Neural cell (in vitro differentiated cells): ENCODE data around the gene AKR1B1. TPM values are rescaled to one million over a fixed set of nuclear protein-coding genes. Genes with fewer than 3 reads are reported as not detected.

Source experiments
- H2AFZ ChIP-seq: fragments of 200-600, 300-800 bp; sonication (generic), shearing (Covaris generic); 2 replicates; pipeline ENCODE4 v1.6.0; 2014; ENCODE audit warnings: low read depth, mild to moderate bottlenecking, antibody characterized with exemption, low read length, moderate library complexity
- H3F3A ChIP-seq: fragments of 200-600 bp; shearing (Covaris generic); 2 replicates; pipeline ENCODE4 v1.6.1; 2016; ENCODE audit warnings: mild to moderate bottlenecking, moderate library complexity, mixed read lengths, antibody characterized with exemption, low read length; ENCODE audit not compliant: insufficient read depth, poor library complexity, severe bottlenecking
- H3K27ac ChIP-seq: fragments of 200-600, 300-800 bp; sonication (generic), shearing (Covaris generic); 2 replicates; pipeline ENCODE4 v1.5.1; 2014; ENCODE audit warnings: mild to moderate bottlenecking, low read length, moderate library complexity
- H3K27me3 ChIP-seq: fragments of 300-800, 200-600 bp; sonication (generic), shearing (Covaris generic); 2 replicates; pipeline ENCODE4 v1.6.0; 2014; ENCODE audit warnings: mild to moderate bottlenecking, low read depth, low read length, moderate library complexity; ENCODE audit not compliant: insufficient read depth
- H3K36me3 ChIP-seq: fragments of 300-800, 200-600 bp; sonication (generic), shearing (Covaris generic); 2 replicates; pipeline ENCODE4 v1.5.1; 2014; ENCODE audit warnings: mild to moderate bottlenecking, antibody characterized with exemption, low read length, moderate library complexity; ENCODE audit not compliant: insufficient read depth
- H3K4me2 ChIP-seq: fragments of 300-800, 200-600 bp; sonication (generic), shearing (Covaris generic); 2 replicates; pipeline ENCODE4 v1.6.0; 2014; ENCODE audit warnings: mild to moderate bottlenecking, low read length
- H3K4me3 ChIP-seq: fragments of 300-800, 200-600 bp; sonication (generic), shearing (Covaris generic); 2 replicates; pipeline ENCODE4 v1.5.1; 2014; ENCODE audit warnings: mild to moderate bottlenecking, low read length, moderate library complexity
- H3K79me2 ChIP-seq: fragments of 200-600 bp; shearing (Covaris generic); replicated peaks from 2 replicates; pipeline ENCODE4 v1.6.0; 2014; ENCODE audit warnings: mild to moderate bottlenecking, low read length, moderate library complexity; ENCODE audit not compliant: insufficient read depth
- H3K9ac ChIP-seq: fragments of 300-800, 200-600 bp; sonication (generic), shearing (Covaris generic); 2 replicates; pipeline ENCODE4 v1.6.1; 2016; ENCODE audit warnings: mild to moderate bottlenecking, low read length, mixed read lengths
- H3K9me2 ChIP-seq: fragments of 200-600 bp; shearing (Covaris generic); 2 replicates; pipeline ENCODE4 v1.6.1; 2016; ENCODE audit warnings: mild to moderate bottlenecking, low read length, mixed read lengths; ENCODE audit not compliant: insufficient read depth
- H3K9me3 ChIP-seq: fragments of 200-600, 300-800 bp; sonication (generic), shearing (Covaris generic); 2 replicates; pipeline ENCODE4 v1.6.1; 2016; ENCODE audit warnings: mild to moderate bottlenecking, mixed run types, low read length, moderate library complexity, mixed read lengths
- H4K20me1 ChIP-seq: fragments of 200-600 bp; shearing (Covaris generic); 2 replicates; pipeline ENCODE4 v1.6.1; 2016; ENCODE audit warnings: mild to moderate bottlenecking, mixed run types; ENCODE audit not compliant: insufficient read depth
- CTCF ChIP-seq: fragments of 450-650 bp; IDR thresholded peaks from 2 replicates; pipeline ENCODE4 v1.5.1; 2014; ENCODE audit warnings: antibody characterized with exemption, mild to moderate bottlenecking, moderate library complexity; ENCODE audit not compliant: poor library complexity, severe bottlenecking
- EP300 ChIP-seq: fragments of 450-650 bp; conservative IDR thresholded peaks from 2 replicates; pipeline ENCODE4 v1.6.1; 2014; ENCODE audit warnings: antibody characterized with exemption, mild to moderate bottlenecking, moderate library complexity; ENCODE audit not compliant: poor library complexity, severe bottlenecking
- EZH2 ChIP-seq: fragments of 200-600, 300-800 bp; shearing (Covaris generic), sonication (generic); IDR thresholded peaks from 2 replicates; pipeline ENCODE4 v1.6.1; 2014; ENCODE audit warnings: antibody characterized with exemption, low read length, borderline replicate concordance, mild to moderate bottlenecking; ENCODE audit not compliant: insufficient read depth, poor library complexity, severe bottlenecking
- MXI1 ChIP-seq: fragments of 450-650 bp; conservative IDR thresholded peaks from 2 replicates; pipeline ENCODE4 v1.6.1; 2014; ENCODE audit warnings: antibody characterized with exemption, mild to moderate bottlenecking; ENCODE audit not compliant: poor library complexity, severe bottlenecking
- POLR2AphosphoS5 ChIP-seq: IDR thresholded peaks from 2 replicates; pipeline ENCODE4 v1.6.1; 2012
- RAD21 ChIP-seq: fragments of 450-650 bp; conservative IDR thresholded peaks from 2 replicates; pipeline ENCODE4 v1.6.1; 2014; ENCODE audit warnings: antibody characterized with exemption, mild to moderate bottlenecking, moderate library complexity
- SMC3 ChIP-seq: fragments of 450-650 bp; conservative IDR thresholded peaks from 2 replicates; pipeline ENCODE4 v1.6.1; 2014; ENCODE audit warnings: antibody characterized with exemption, mild to moderate bottlenecking, moderate library complexity; ENCODE audit not compliant: poor library complexity
- TAF1 ChIP-seq: IDR thresholded peaks from 2 replicates; pipeline ENCODE4 v1.6.1; 2012; ENCODE audit warnings: low read depth
- polyA plus RNA-seq: library from polyadenylated mRNA; depleted of rRNA; stranded (reverse); fragments of >200 nt; gene quantifications from 2 replicates; pipeline ENCODE4 v1.2.3, GENCODE V29; 2014
- TF ChIP-seq, protein P1 (sequence below): IDR thresholded peaks from 2 replicates; pipeline ENCODE4 v1.6.1; 2012; ENCODE audit warnings: borderline replicate concordance

Gene AKR1B1
- polyA plus RNA-seq, 1 donor from 2014 or later = 202 TPM

DNA sequence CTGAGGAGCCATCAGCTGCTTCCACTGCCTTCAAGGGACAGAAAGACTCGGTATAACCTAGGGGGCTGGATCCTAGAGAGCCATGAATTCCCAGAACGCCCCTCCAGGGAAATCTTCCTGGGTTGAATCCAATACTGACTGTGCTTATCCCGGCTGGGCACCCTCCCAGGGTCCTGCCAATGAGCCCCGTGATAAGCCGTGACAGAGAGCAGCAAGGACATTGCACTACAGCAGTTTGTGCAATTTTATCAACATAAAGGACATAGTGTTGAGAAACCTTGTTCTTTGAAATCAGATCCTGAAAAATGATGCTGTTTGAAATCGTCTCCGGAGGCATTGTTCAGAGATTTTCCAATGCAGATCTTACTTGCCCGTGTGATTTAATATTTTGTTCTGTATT is 18.8 kb downstream of the AKR1B1 start:
- no peak for TF ChIP-seq EZH2
- no peak for TF ChIP-seq MXI1
- no peak for TF ChIP-seq TAF1
- no peak overlapping the region for H3K4me2 ChIP-seq
- H3F3A ChIP-seq = no peaks in the 10 kb centered on the region
- no peaks in the 10 kb centered on the region for H3K27me3 ChIP-seq
- H3K9ac ChIP-seq = no peak overlapping the region
- no peak overlapping the region for H3K27ac ChIP-seq
- H4K20me1 ChIP-seq = no peaks in the 10 kb centered on the region
- H3K36me3 ChIP-seq = peaks cover 6% of the 10 kb centered on the region
- no peaks in the 10 kb centered on the region for H3K79me2 ChIP-seq
- no peaks in the 10 kb centered on the region for H3K9me2 ChIP-seq
- H2AFZ ChIP-seq = no peak overlapping the region
- no peaks in the 10 kb centered on the region for H3K9me3 ChIP-seq
- no peak overlapping the region for H3K4me3 ChIP-seq

DNA sequence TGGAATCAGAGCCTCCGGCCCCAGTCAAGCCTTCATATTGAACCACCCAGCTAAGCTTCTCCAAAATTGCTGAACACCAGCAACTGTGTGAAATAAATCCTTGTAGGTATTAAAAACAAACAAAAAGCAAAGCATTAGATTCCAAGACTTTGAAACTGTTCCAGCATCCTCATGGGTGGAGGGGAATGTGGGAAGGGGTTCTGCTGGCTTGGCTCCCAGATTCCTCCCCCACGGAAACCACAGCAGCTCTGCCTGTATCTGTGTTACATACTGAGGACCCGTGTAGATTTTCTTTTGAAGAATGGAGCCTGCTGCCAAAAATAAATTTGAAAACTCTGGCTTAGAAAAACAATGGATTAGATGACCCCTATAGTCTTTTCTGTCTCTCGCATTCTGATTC is 20.0 kb downstream of the AKR1B1 start:
- Histone ChIP-seq H3K9me2 (no peaks in the 10 kb centered on the region), H3K27me3 (no peaks in the 10 kb centered on the region), H3K4me2 (no peak overlapping the region), H3K9ac (no peak overlapping the region), H3F3A (no peaks in the 10 kb centered on the region), H4K20me1 (no peaks in the 10 kb centered on the region), H3K36me3 (peaks cover 6% of the 10 kb centered on the region), H3K79me2 (no peaks in the 10 kb centered on the region), H2AFZ (no peak overlapping the region), H3K4me3 (no peak overlapping the region), H3K9me3 (no peaks in the 10 kb centered on the region), H3K27ac (no peak overlapping the region)
- TF ChIP-seq CTCF (no peak), EP300 (no peak), TAF1 (no peak), RAD21 (no peak), EZH2 (no peak), POLR2AphosphoS5 (no peak), MXI1 (no peak), SMC3 (no peak)
- TF ChIP-seq, protein P1, sequence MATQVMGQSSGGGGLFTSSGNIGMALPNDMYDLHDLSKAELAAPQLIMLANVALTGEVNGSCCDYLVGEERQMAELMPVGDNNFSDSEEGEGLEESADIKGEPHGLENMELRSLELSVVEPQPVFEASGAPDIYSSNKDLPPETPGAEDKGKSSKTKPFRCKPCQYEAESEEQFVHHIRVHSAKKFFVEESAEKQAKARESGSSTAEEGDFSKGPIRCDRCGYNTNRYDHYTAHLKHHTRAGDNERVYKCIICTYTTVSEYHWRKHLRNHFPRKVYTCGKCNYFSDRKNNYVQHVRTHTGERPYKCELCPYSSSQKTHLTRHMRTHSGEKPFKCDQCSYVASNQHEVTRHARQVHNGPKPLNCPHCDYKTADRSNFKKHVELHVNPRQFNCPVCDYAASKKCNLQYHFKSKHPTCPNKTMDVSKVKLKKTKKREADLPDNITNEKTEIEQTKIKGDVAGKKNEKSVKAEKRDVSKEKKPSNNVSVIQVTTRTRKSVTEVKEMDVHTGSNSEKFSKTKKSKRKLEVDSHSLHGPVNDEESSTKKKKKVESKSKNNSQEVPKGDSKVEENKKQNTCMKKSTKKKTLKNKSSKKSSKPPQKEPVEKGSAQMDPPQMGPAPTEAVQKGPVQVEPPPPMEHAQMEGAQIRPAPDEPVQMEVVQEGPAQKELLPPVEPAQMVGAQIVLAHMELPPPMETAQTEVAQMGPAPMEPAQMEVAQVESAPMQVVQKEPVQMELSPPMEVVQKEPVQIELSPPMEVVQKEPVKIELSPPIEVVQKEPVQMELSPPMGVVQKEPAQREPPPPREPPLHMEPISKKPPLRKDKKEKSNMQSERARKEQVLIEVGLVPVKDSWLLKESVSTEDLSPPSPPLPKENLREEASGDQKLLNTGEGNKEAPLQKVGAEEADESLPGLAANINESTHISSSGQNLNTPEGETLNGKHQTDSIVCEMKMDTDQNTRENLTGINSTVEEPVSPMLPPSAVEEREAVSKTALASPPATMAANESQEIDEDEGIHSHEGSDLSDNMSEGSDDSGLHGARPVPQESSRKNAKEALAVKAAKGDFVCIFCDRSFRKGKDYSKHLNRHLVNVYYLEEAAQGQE = no peak
